GM18498 (cell line): ENCODE measurements around the gene GAGE13.
"Not testable (repeated sequence)": the region's sequence is repeated elsewhere in the genome, so short reads cannot be mapped to it uniquely, and the experiment has no call there.

Experiments
- ATAC-seq: cut with Tn5 transposase; IDR thresholded peaks from one replicate; pipeline ENCODE4 v1.9.1; 2021; ENCODE audit warnings: mild to moderate bottlenecking, moderate library complexity; ENCODE audit not compliant: unreplicated experiment

Gene GAGE13, protein sequence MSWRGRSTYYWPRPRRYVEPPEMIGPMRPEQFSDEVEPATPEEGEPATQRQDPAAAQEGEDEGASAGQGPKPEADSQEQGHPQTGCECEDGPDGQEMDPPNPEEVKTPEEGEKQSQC

DNA sequence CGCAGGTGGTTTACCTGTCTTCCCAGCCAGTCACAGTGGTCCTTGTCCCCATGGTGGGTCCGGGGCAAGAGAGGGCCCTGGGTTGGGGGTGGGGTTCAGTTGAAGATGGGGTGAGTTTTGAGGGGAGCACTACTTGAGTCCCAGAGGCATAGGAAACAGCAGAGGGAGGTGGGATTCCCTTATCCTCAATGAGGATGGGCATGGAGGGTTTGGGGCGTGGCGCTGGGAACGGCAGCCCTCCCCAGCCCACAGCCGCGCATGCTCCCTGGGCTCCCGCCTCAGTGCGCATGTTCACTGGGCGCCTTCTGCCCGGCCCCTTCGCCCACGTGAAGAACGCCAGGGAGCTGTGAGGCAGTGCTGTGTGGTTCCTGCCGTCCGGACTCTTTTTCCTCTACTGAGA, at the start of gene GAGE13:
GAGE13 (plus strand) TSS at position 301 of the 400 bp plus-strand sequence. CDS start 1,156 bp downstream, outside the sequence.
- not testable (repeated sequence) for ATAC-seq

DNA sequence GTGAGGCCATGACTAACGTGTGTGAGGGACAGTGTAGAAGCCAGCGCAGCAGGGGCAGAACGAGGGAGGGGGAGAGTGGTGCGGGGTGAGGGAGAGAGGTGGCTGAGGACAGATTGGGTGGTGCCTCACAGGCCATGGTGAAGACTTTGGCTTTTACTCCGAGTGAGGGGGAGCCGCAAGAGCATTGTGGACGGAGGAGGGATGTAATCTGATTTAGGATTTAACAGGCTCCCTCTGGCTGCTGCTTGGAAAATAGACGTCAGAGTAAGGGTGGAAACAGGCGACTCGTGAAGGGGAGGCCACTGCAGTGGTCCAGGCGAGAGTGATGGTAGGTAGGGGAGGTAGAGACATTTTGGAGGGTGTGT, 48.8 kb upstream of the GAGE13 start:
- no peak for ATAC-seq

DNA sequence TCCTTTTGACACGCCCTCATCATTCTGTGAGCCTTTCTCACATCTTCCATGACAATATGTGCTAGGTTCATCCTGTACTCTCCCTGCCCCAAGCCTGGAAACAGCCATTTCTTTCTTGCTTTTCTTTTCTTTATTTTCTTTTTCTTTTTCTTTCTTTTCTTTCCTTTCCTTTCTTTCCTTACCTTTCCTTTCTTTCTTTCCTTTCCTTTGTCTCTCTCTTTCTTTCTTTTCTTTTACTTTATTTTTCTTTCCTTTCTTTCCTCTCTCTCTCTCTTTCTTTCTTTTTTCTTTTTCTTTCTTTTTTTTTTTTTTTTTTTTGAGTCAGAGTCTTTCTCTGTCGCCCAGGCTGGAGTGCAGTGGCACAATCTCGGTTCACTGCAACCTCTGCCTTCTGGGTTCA, 47.2 kb upstream of the GAGE13 start:
- no peak for ATAC-seq

DNA sequence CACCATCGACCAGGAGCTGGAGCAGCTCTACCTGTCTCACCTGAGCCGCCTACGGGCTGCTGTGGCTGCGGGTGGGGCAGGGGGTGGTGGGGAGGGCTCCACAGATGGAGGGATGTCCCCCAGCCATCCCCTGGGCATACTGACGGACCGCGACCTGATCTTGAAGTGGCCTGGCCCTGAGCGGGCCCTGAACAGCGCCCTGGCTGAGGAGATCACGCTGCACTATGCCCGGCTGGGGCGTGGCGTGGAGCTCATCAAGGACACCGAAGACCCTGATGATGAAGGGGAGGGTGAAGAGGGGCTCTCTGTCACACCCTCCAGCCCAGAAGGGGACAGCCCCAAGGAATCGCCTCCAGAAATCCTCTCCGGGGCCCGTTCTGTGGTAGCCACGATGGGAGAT, 45.2 kb upstream of the GAGE13 start:
- no peak for ATAC-seq

DNA sequence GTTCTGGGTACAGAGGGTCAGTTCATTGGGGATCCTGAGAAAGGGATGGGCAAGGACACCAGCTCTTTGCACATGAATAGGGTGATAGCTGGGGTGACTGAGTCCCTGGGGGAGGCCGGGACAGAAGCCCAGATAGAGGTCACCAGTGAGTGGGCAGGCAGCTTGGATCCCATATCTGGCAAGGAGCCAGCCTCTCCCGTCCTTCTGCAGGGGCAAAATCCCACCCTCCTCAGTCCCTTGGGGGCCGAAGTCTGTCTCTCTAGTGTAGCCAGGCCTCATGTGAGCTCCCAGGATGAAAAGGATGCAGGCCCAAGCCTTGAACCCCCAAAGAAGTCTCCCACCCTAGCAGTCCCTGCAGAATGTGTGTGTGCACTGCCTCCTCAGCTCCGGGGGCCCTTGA, 44.8 kb upstream of the GAGE13 start:
- no peak for ATAC-seq

DNA sequence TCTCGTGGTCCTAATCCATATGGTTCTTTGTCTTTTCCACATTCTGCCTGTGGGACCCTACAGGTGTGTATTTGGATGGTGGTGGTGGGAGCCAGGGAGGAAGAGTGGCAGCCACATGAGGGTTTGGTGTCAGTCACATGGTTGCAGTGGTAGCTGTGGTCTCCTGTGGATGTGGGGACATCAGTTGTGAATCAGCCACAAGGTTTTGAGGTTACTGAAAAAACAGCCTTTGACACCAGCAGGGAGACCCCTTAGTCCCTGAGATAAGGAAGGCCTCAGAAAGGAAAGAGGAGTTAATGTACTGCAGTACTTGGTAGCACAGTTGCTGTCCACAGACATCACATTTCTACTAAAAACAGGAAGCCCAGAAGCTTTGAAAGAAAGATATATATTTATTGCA, 43.7 kb upstream of the GAGE13 start:
- ATAC-seq = no peak

DNA sequence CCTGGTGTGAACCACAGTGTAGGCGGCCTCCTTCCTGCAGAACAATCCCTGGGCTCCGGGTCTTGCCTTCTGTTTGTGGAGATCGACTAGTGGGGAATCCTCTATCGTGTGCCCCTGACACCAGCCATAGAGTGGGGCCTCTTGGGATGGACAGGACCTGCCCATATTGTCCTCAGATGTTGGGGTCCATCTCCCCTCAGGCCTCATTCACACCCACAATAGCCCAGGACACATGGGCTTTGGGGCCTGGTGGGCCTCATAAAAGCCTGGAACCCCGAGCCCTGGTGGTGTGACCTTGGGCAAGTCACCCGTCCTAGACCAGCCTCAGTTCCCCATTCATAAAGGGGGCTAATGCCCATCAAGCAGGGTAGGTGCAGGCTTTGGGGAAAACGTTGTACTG, 41.2 kb upstream of the GAGE13 start:
- no peak for ATAC-seq

DNA sequence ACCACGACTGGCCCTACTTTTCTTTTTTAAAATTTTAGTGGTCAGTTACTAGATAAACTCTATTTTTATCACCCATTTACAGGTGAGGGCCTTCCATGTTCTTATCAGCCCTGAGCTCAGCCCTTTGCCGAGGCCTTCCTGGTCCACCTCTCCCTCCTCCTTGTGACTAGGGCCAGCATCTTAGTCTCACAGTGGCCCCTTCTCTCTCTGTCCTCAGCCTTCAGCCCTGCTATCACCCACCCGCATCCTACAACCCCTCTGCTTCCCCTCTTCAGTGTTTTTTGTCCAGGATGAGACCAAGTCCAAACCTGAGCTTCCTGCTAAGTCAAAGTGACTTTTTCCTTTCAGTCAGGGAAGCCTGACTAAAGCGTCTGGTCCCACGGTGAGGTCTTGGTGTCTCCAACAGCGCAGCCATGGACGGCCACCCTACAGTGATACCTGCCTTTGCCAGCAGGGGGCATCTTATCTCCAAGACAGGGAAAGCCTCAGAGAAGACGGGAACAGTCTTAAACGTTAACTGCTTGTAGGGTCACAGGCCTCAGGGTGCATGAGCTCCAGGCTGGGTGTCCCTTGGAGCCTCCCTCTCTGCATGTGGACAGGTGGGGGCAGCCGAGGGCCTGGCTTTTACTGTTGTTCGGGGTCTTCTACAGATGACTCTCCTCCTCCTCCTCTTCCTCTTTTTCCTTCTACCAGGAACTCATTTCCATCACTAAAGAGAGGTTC, 39.6 kb upstream of the GAGE13 start:
- peak; percentile 57 for ATAC-seq

DNA sequence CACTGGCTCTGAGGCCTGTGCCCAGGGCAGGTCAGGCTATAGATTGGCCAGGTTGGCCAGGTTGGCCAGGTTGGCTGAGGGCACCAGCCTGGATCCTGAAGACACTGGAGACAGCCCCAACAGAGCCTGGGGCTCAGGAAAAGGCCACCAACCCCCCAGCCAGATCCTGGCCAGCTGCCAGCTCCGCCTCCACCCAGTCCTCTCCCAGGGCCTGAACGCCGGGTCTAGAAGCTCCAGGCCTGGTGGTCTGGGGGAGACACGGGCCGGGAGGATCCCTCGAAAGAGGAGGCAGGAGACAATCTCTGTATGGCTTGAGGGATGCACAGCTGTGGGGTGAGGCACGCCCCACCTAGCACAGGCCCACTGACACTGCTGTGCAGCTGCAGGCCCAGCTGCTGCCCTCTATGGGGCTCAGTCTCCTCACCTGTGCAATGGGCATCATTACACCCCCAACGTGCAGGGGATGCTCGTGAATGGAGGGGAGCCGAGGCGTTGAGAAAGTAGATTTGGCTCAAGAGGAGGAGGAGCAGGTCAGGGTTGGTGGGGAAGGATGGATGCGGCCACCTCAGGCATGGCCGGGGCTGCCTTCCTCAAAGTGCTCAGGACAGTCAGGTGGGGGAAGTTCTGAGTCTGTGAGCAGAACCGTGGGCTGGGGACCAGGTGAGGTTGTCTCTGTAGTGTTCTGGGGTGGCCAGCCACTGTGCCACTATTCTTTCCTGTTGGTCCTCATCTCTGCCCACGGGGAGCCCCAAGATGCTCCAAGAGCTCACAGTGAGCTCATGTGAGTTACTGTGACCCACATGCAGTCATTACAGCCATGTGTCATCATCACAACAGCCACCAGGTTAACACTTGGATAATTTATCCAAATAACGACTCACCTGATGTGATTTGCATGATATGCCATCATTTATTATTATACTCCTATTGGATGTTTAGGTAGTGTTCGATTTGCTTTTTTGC, 38.7 kb upstream of the GAGE13 start:
- ATAC-seq = no peak

DNA sequence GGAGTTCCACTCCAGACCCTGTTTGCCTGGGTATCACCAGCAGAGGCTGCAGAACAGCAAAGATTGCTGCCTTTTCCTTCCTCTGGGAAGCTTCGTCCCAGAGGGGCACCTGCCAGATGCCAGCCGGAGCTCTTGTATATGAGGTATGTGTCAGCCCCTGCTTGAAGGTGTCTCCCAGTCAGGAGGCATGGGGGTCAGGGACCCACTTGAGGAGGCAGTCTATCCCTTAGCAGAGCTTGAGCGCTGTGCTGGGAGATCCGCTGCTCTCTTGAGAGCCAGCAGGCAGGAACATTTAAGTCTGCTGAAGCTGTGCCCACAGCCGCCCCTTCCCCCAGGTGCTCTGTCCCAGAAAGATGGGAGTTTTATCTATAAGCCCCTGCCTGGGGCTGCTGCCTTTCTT, 32.1 kb upstream of the GAGE13 start:
- not testable (repeated sequence) for ATAC-seq

DNA sequence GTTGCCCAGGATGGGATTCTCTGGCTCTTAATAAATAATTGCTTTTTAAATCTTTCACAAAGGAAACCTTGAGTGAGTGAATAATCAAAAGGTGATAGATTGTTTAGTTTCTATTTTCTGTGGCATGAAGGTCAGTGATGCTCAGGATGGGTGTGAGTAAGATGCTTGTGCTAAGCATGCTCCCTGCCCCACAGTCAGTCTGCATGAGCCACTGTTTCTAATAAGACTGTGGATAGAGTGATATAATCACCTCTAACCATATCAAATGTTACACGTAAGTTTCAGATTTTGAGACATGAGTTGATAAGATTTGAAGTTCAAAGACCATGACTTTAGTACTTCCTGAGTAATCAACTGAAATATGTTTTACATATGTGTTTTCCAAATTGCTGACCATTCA, 30.7 kb upstream of the GAGE13 start:
- ATAC-seq = no peak

DNA sequence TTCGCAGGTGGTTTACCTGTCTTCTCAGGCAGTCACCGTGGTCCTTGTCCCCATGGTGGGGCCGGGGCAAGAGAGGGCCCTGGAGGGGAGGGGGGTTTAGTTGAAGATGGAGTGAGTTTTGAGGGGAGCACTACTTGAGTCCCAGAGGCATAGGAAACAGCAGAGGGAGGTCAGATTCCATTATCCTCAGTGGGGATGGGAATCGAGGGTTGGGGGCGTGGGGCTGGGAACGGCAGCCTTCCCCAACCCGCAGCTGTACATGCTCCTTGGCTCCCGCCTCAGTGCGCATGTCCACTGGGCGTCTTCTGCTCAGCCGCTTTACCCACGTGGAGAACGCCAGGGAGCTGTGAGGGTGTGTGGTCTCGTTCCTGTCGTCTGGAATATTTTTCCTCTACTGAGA, 28.0 kb upstream of the GAGE13 start, which contains the start of gene GAGE10:
GAGE10 (plus strand) TSS at position 301 of the 400 bp plus-strand sequence. CDS start 1,214 bp downstream, outside the sequence.
- no peak for ATAC-seq

DNA sequence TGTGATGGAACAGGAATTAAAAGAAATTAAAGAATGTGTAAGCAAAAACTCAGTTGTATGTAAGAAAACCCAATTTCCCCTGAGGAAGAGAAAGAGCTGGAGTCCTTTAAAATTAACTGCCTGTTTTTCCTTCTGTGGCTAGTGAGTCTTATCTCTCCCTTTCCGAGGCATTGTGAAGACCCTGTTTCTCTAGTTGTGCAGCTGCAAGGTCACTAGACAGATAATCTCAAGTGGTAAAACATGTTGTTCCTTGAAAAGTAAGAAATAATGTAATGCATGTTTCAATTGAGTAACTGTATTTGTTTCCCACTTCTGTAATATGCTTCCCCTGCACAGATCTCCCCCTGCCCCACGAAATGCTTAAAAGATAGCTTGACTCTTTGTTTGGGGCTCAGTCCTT, 23.6 kb upstream of the GAGE13 start:
- not testable (repeated sequence) for ATAC-seq

DNA sequence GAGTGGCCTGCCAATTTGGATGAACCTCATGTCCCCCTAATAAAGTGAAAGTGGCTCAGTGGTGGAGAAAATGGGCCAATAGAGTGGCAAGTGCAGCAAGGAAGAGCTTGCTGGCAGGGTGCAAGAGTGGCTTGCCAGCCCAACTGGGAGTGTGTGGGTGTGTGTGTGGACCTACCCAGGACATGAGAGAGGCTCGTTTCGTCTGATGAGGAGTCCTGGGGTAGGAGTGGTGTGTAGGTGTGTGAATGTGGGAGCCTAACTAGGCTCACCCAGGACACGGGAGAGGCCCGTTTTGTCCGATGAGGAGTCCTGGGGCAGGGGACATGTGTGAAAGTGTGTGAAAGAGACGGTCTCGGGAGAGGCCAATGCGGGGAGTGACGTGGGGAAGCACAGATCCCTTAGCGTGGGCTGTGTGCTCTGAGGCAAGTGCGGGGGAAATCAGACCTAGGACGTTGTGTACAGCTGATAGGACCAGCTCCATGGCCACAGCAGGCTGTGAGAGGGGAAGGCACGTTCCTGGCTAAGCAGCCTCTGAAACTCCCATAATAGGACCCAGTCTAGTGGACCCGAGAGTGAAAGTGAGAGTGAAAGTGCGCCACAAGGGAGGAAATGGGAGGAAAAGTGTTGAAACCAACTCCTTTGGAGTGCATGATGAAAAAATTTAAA, 22.6 kb upstream of the GAGE13 start:
- no peak for ATAC-seq

DNA sequence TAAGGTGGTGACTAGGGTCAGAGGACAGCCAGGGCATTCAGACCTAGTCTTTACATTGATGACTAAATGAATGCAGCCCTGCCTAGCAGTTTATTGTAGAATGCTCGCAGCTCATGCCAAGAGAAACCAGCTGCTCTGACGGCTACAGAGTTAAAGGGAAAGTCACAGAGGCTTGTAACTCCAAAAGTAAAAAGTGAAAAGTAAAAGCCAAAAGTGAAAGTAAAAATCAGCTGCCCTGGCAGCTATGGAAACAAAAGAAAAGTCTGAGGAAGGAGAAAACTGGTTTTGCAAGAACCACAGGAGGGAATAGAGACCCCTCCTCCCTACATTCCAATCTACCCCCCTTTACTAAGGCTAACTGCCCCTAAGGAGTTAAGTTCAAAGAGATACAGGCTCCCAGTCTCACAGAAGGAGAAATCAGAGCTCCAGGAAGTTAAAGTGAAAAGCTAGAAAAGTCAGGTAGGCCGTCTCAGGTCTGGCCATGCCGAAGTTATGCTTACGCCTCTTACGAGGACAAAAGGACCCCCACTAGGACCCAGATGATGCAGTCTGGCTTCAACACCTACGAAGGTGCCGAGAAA, 21.9 kb upstream of the GAGE13 start:
- no peak for ATAC-seq

DNA sequence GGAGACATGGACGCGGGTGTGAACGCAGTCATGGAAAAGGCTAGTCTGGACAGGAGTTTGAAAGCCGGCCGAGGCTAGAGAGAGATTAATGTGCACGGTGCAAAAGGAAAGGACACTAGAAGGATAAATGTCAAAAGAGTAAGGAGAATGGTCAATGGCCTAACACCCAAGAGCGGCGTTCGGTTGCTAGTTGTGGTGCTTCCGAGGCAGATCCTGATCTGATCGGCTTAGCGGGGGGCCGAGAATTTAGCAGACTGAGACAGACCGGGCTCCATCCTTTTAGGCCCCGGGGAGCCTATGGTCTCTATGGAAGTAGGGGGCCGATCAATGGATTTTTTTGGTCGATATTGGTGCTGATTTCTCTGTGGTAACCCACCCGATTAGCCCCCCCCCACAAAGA, 21.0 kb upstream of the GAGE13 start:
- no peak for ATAC-seq

DNA sequence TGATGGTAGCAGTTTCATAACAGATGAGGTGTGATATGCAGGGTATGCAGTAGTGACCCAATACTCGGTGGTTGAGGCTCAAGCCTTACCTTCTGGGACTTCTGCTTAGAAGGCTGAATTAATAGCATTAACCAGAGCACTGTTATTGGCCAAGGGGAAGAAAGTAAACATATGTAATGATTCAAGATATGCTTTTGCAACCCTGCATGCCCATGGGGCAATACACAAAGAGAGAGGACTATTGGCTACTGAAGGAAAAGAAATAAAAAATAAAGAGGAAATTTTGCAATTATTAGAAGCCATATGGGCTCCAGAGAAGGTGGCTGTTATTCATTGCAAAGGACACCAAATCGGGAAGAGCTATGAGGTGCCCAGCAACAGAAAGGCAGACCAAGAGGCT, 19.2 kb upstream of the GAGE13 start:
- ATAC-seq = no peak

DNA sequence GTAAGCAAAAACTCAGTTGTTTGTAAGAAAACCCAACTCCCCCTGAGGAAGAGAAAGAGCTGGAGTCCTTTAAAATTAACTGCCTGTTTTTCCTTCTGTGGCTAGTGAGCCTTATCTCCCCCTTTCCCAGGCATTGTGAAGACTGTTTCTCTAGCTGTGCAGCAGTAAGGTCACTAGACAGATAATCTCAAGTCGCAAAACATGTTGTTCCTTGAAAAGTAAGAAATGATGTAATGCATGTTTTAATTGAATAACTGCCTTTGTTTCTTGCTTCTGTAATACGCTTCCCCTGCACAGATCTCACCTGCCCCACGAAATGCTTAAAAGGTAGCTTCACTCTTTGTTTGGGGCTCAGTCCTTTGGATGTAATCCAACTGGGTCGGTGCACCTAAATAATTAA, 15.3 kb upstream of the GAGE13 start:
- no peak for ATAC-seq

DNA sequence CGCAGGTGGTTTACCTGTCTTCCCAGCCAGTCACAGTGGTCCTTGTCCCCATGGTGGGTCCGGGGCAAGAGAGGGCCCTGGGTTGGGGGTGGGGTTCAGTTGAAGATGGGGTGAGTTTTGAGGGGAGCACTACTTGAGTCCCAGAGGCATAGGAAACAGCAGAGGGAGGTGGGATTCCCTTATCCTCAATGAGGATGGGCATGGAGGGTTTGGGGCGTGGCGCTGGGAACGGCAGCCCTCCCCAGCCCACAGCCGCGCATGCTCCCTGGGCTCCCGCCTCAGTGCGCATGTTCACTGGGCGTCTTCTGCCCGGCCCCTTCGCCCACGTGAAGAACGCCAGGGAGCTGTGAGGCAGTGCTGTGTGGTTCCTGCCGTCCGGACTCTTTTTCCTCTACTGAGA, 9.6 kb upstream of the GAGE13 start, which contains the start of gene GAGE12J:
GAGE12J (plus strand) TSS at position 301 of the 400 bp plus-strand sequence. CDS start 1,157 bp downstream, outside the sequence.
- ATAC-seq = not testable (repeated sequence)

DNA sequence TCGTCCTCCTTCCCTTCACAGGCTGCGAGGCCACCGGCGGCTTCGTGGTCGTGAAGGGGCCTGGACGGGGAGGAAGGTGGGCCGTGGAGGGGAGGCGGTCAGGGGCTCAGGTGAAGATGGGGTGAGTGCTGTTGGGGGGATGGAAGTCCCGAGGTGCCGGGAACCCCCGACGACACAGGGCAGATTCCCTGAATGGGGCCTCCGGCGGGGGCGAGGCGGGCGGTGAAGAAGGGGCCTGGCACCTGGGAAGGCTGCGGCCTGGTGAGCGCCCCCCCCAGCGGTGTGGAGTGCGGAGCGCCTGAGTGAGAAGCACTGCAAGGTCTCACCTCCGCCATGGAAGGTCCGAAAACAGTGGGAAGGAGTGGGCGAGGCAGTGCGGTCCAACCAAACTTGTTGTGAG, 9.1 kb upstream of the GAGE13 start:
- not testable (repeated sequence) for ATAC-seq

DNA sequence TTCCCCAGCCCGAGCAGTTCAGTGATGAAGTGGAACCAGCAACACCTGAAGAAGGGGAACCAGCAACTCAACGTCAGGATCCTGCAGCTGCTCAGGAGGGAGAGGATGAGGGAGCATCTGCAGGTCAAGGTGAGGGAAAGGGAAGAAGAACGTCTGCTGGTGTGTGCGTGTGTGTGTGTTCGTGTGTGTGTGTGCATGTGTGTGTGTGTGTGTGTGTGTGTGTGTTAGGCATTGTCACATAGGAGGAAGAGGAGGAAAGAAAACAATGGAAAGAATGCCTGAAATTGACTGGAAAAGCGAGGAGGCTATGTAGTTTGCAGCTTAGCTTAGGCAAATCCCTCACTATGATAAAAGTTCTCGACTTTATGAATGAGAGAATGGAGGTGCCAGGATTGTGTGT, 7.6 kb upstream of the GAGE13 start:
- ATAC-seq = not testable (repeated sequence)
